Measurements from ENCODE around the gene ISM2.

GRCh38 chr14:77439861-77440260 is 58.8 kb downstream of the ISM2 start:
- TF ChIP-seq, protein P1, sequence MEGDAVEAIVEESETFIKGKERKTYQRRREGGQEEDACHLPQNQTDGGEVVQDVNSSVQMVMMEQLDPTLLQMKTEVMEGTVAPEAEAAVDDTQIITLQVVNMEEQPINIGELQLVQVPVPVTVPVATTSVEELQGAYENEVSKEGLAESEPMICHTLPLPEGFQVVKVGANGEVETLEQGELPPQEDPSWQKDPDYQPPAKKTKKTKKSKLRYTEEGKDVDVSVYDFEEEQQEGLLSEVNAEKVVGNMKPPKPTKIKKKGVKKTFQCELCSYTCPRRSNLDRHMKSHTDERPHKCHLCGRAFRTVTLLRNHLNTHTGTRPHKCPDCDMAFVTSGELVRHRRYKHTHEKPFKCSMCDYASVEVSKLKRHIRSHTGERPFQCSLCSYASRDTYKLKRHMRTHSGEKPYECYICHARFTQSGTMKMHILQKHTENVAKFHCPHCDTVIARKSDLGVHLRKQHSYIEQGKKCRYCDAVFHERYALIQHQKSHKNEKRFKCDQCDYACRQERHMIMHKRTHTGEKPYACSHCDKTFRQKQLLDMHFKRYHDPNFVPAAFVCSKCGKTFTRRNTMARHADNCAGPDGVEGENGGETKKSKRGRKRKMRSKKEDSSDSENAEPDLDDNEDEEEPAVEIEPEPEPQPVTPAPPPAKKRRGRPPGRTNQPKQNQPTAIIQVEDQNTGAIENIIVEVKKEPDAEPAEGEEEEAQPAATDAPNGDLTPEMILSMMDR (IDR thresholded peaks at IDR 0.05): no peak
- TF ChIP-seq ZFX (IDR thresholded peaks at IDR 0.05; ENCODE audit: borderline replicate concordance): no peak

All from 22Rv1 (cell line).